HUES48 (cell line): ENCODE data around the gene ZNF593OS.

ENCODE experiments used
- H3K27ac ChIP-seq: one replicate; pipeline ENCODE4 v1.7.0; 2013; ENCODE audit warnings: low read depth, low read length, inconsistent platforms
- H3K27me3 ChIP-seq: 2 replicates; pipeline ENCODE4 v1.6.1; 2013; ENCODE audit warnings: mild to moderate bottlenecking, low read length; ENCODE audit not compliant: control insufficient read depth, insufficient read depth
- H3K36me3 ChIP-seq: 2 replicates; pipeline ENCODE4 v1.6.1; 2013; ENCODE audit warnings: low read length; ENCODE audit not compliant: control insufficient read depth, insufficient read depth
- H3K4me1 ChIP-seq: 2 replicates; pipeline ENCODE4 v1.6.1; 2013; ENCODE audit warnings: mild to moderate bottlenecking, low read length; ENCODE audit not compliant: control insufficient read depth, insufficient read depth
- H3K4me3 ChIP-seq: 2 replicates; pipeline ENCODE4 v1.5.1; 2013; ENCODE audit warnings: mild to moderate bottlenecking, low read depth, low read length
- H3K9ac ChIP-seq: 2 replicates; pipeline ENCODE4 v1.6.1; 2013; ENCODE audit warnings: mild to moderate bottlenecking, low read depth, low read length, moderate library complexity
- H3K9me3 ChIP-seq: 2 replicates; pipeline ENCODE4 v1.6.1; 2013; ENCODE audit warnings: low read length; ENCODE audit not compliant: control insufficient read depth, insufficient read depth

Gene ZNF593OS

DNA sequence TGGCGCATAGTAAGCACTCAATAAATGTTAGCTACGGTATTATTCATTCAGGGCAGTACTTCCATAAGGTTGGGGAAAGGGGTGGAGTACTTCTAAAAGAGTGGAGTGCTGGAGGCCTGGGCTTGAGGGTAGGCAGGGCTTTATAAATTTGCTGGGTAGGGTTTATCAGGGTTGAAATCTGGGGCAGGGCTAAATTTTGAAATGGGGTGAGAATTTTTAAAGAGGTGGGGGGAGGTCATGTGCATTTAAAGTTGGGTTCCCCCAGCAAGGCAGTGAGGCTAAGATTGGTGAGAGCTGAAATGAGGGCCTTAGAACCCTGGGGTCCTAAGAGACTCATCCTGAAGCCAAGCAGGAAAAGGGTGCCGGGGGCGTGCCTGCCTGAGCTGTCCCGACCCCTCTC, 28.8 kb upstream of the ZNF593OS start:
- H3K36me3 ChIP-seq: no peaks in the 10 kb centered on the region
- H3K4me3 ChIP-seq: 0 out of 2 replicates have a peak overlapping the region, but pooled peaks have one; percentile 61
- H3K27me3 ChIP-seq: no peaks in the 10 kb centered on the region
- no peaks in the 10 kb centered on the region for H3K9me3 ChIP-seq
- no peak overlapping the region for H3K9ac ChIP-seq
- H3K27ac ChIP-seq: no peak overlapping the region
- peaks cover 11% of the 10 kb centered on the region; the same call in 1 of the 2 replicates for H3K4me1 ChIP-seq

DNA sequence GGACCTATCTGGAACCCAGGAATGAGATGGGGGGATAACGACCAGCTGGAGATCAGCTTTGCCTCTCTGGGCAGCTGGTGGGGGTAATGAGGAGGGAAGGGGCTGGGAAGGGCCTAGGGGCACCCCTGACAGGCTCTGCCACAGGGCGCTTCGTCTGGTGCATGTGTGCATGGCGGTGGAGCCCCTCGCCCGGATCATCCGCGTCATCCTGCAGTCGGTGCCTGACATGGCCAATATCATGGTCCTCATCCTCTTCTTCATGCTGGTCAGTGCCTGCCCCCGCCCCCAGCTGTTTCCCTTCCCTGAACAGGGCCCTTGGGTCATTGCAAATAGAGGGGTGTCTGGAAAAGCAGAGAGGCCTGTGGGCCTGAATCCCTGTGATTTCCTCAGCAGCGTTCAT, 26.2 kb upstream of the ZNF593OS start:
- H3K36me3 ChIP-seq: no peaks in the 10 kb centered on the region
- no peaks in the 10 kb centered on the region for H3K27me3 ChIP-seq
- H3K9me3 ChIP-seq: no peaks in the 10 kb centered on the region
- H3K4me3 ChIP-seq: no peak overlapping the region
- H3K27ac ChIP-seq: no peak overlapping the region
- H3K4me1 ChIP-seq: peaks cover 11% of the 10 kb centered on the region; the same call in 1 of the 2 replicates
- no peak overlapping the region for H3K9ac ChIP-seq

- Histone ChIP-seq H3K4me3 (no peak overlapping the region), H3K4me1 (peaks cover 11% of the 10 kb centered on the region; the same call in 1 of the 2 replicates), H3K36me3 (no peaks in the 10 kb centered on the region), H3K27ac (no peak overlapping the region), H3K9ac (no peak overlapping the region), H3K9me3 (no peaks in the 10 kb centered on the region), H3K27me3 (no peaks in the 10 kb centered on the region)
Observed at GRCh38 chr1:26197301-26197700, 25.7 kb upstream of the ZNF593OS start.

DNA sequence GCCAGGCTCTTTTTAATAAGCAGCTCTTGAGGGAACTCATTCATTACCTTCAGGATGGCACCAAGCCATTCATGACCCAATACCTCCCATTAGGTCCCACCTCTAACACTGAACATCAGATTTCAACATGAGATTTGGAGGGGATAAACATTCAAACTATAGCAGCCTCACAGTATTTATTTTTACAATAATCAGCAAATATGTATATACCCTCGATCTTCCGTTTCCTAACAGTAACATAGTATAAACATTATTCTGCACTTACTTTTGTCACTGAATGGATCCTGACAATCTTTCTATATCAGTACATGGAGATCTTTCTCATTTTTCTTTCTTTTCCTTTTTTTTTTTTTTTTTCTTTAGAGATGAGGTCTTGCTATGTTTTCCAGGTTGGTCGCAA, 24.2 kb upstream of the ZNF593OS start:
- Histone ChIP-seq H3K36me3 (no peaks in the 10 kb centered on the region), H3K4me1 (peaks cover 4% of the 10 kb centered on the region), H3K27me3 (no peaks in the 10 kb centered on the region), H3K27ac (no peak overlapping the region), H3K9ac (no peak overlapping the region), H3K9me3 (no peaks in the 10 kb centered on the region), H3K4me3 (no peak overlapping the region)

DNA sequence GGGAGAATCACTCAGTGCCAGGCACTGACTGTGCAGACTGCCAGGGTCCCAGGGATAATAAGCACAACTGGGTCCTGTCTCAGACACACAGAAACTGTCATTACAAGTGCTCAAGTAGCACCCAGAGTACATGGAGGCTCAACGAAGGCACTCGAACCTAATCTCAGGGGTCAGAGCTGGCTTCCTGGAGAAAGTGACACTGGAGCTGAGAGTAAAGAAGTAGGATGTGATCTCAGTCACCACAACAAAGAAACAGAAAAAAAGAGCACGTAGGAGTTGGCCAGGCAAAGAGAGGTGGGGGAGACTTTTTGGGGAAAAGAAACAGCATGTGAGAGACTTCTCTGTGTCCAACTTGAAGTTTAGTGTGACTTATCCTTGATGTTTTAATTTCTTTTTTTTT, 20.1 kb upstream of the ZNF593OS start:
- no peaks in the 10 kb centered on the region for H3K9me3 ChIP-seq
- no peak overlapping the region for H3K27ac ChIP-seq
- no peak overlapping the region for H3K9ac ChIP-seq
- H3K27me3 ChIP-seq: no peaks in the 10 kb centered on the region
- H3K4me3 ChIP-seq: no peak overlapping the region
- H3K36me3 ChIP-seq: peaks cover 11% of the 10 kb centered on the region
- peaks cover 7% of the 10 kb centered on the region for H3K4me1 ChIP-seq

GRCh38 chr1:26190373-26190987, 18.8 kb upstream of the ZNF593OS start, which contains the start of gene CATSPER4:
Gene CATSPER4 (plus strand): TSS chr1:26190602. CDS start chr1:26190628, 26 bp downstream.
- Histone ChIP-seq H3K4me3 (no peak within 1 kb of the TSS), H3K9ac (no peak within 1 kb of the TSS), H3K27ac (peak within 1 kb of the TSS; percentile 42), H3K4me1 (peaks cover 7% of the 10 kb centered on the region), H3K9me3 (no peaks in the 10 kb centered on the region), H3K36me3 (peaks cover 16% of the 10 kb centered on the region), H3K27me3 (no peaks in the 10 kb centered on the region)

- Histone ChIP-seq H3K36me3 (peaks cover 17% of the 10 kb centered on the region), H3K4me1 (peaks cover 7% of the 10 kb centered on the region), H3K27me3 (no peaks in the 10 kb centered on the region), H3K9ac (no peak overlapping the region), H3K27ac (no peak overlapping the region), H3K4me3 (no peak overlapping the region), H3K9me3 (no peaks in the 10 kb centered on the region)
Observed at GRCh38 chr1:26189751-26190275, 18.2 kb upstream of the ZNF593OS start.

- Histone ChIP-seq H3K27ac (no peak overlapping the region), H3K4me3 (no peak overlapping the region), H3K4me1 (peaks cover 7% of the 10 kb centered on the region), H3K9me3 (no peaks in the 10 kb centered on the region), H3K27me3 (no peaks in the 10 kb centered on the region), H3K36me3 (peaks cover 21% of the 10 kb centered on the region), H3K9ac (no peak overlapping the region)
Observed at GRCh38 chr1:26189331-26189730, 17.7 kb upstream of the ZNF593OS start.

- no peak overlapping the region for H3K9ac ChIP-seq
Observed at GRCh38 chr1:26188477-26188876, 16.8 kb upstream of the ZNF593OS start.

GRCh38 chr1:26187882-26188281, 16.2 kb upstream of the ZNF593OS start:
- Histone ChIP-seq H3K36me3 (peaks cover 25% of the 10 kb centered on the region), H3K27ac (no peak overlapping the region), H3K4me3 (no peak overlapping the region), H3K4me1 (peaks cover 7% of the 10 kb centered on the region), H3K9me3 (no peaks in the 10 kb centered on the region), H3K27me3 (no peaks in the 10 kb centered on the region), H3K9ac (no peak overlapping the region)

More at GRCh38 chr1:26188477-26188876, 16.8 kb upstream of the ZNF593OS start:
- H3K4me1 ChIP-seq: peaks cover 7% of the 10 kb centered on the region
- no peak overlapping the region for H3K27ac ChIP-seq
- H3K36me3 ChIP-seq: peaks cover 22% of the 10 kb centered on the region
- no peaks in the 10 kb centered on the region for H3K27me3 ChIP-seq
- H3K9me3 ChIP-seq: no peaks in the 10 kb centered on the region
- H3K4me3 ChIP-seq: no peak overlapping the region

GRCh38 chr1:26184883-26185282, 13.3 kb upstream of the ZNF593OS start:
- H3K4me3 ChIP-seq: no peak overlapping the region
- H3K9ac ChIP-seq: no peak overlapping the region
- no peak overlapping the region for H3K27ac ChIP-seq
- H3K9me3 ChIP-seq: no peaks in the 10 kb centered on the region
- peaks cover 25% of the 10 kb centered on the region for H3K36me3 ChIP-seq
- H3K4me1 ChIP-seq: no peaks in the 10 kb centered on the region
- H3K27me3 ChIP-seq: no peaks in the 10 kb centered on the region
